Measurements from ENCODE around the gene SDC4.

SDC4 gene

GRCh38 chr20:45330476-45330875 is 17.7 kb downstream of the SDC4 start:
- H3K36me3 ChIP-seq (replicated peaks; ENCODE audit: insufficient read depth, low read length), result no peaks in the 10 kb centered on the region
- H3K27me3 ChIP-seq (replicated peaks; ENCODE audit: insufficient read depth, low read length), result no peaks in the 10 kb centered on the region
- H3K27ac ChIP-seq (ENCODE audit: low read length), result no peak overlapping the region
- H3K4me3 ChIP-seq (ENCODE audit: low read length), result no peak overlapping the region
- H3K4me1 ChIP-seq (ENCODE audit: low read length), result no peaks in the 10 kb centered on the region
- H2AFZ ChIP-seq (ENCODE audit: low read length), result no peak overlapping the region
- H3K9me3 ChIP-seq (replicated peaks; ENCODE audit: insufficient read depth, low read length), result no peaks in the 10 kb centered on the region
- TF ChIP-seq, protein P1, sequence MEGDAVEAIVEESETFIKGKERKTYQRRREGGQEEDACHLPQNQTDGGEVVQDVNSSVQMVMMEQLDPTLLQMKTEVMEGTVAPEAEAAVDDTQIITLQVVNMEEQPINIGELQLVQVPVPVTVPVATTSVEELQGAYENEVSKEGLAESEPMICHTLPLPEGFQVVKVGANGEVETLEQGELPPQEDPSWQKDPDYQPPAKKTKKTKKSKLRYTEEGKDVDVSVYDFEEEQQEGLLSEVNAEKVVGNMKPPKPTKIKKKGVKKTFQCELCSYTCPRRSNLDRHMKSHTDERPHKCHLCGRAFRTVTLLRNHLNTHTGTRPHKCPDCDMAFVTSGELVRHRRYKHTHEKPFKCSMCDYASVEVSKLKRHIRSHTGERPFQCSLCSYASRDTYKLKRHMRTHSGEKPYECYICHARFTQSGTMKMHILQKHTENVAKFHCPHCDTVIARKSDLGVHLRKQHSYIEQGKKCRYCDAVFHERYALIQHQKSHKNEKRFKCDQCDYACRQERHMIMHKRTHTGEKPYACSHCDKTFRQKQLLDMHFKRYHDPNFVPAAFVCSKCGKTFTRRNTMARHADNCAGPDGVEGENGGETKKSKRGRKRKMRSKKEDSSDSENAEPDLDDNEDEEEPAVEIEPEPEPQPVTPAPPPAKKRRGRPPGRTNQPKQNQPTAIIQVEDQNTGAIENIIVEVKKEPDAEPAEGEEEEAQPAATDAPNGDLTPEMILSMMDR (IDR thresholded peaks at IDR 0.05; ENCODE audit: low read length), result no peak
- TF ChIP-seq EZH2 (optimal IDR thresholded peaks at IDR 0.05; ENCODE audit: low read depth, low read length), result no peak
- TF ChIP-seq EZH2phosphoT487 (IDR thresholded peaks at IDR 0.05; ENCODE audit: low read length), result no peak
- no peak for DNase-seq
- H3K4me2 ChIP-seq (ENCODE audit: low read depth, low read length), result no peak overlapping the region
- H3K9ac ChIP-seq (ENCODE audit: low read length), result no peak overlapping the region
- H3K9me2 ChIP-seq (replicated peaks; ENCODE audit: insufficient read depth, low read length), result no peaks in the 10 kb centered on the region
- no peaks in the 10 kb centered on the region for H3K79me2 ChIP-seq (ENCODE audit: low read length)
- no peaks in the 10 kb centered on the region for H3F3A ChIP-seq (ENCODE audit: insufficient read depth, low read length)
- H4K20me1 ChIP-seq (ENCODE audit: insufficient read depth, low read length), result no peaks in the 10 kb centered on the region

GRCh38 chr20:45329497-45330319 is 18.5 kb downstream of the SDC4 start:
- Histone ChIP-seq H3K4me1 (ENCODE audit: low read length) (no peaks in the 10 kb centered on the region), H3K9ac (ENCODE audit: low read length) (no peak overlapping the region), H3F3A (ENCODE audit: insufficient read depth, low read length) (no peaks in the 10 kb centered on the region), H3K27ac (ENCODE audit: low read length) (no peak overlapping the region), H3K4me3 (ENCODE audit: low read length) (no peak overlapping the region), H3K27me3 (replicated peaks; ENCODE audit: insufficient read depth, low read length) (no peaks in the 10 kb centered on the region), H3K36me3 (replicated peaks; ENCODE audit: insufficient read depth, low read length) (no peaks in the 10 kb centered on the region), H3K79me2 (ENCODE audit: low read length) (no peaks in the 10 kb centered on the region), H3K9me2 (replicated peaks; ENCODE audit: insufficient read depth, low read length) (no peaks in the 10 kb centered on the region), H3K9me3 (replicated peaks; ENCODE audit: insufficient read depth, low read length) (no peaks in the 10 kb centered on the region), H2AFZ (ENCODE audit: low read length) (no peak overlapping the region), H3K4me2 (ENCODE audit: low read depth, low read length) (no peak overlapping the region), H4K20me1 (ENCODE audit: insufficient read depth, low read length) (no peaks in the 10 kb centered on the region)
- no peak for TF ChIP-seq EZH2 (optimal IDR thresholded peaks at IDR 0.05; ENCODE audit: low read depth, low read length)
- no peak for TF ChIP-seq EZH2phosphoT487 (IDR thresholded peaks at IDR 0.05; ENCODE audit: low read length)
- TF ChIP-seq, protein P1 (IDR thresholded peaks at IDR 0.05; ENCODE audit: low read length), result no peak
- DNase-seq, result no peak

DNA sequence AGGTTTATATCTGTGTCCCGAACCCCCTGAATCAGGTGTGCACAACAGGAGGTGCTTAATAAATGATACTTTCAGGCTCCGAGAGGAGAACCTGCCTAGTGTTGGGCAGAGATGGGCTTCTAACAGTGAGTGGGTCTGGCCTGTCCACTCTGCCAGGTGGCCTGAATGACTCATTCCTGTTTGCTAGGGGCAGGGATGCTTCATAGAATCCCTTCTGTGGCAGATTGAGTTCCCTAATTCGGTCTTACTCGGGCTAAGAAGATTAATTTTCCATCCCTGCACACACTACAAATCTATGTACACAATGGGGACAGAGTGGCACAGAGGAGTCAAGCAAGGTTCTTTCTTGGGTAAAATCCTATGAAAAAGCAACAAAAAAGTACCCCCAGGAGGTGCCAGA is 19.8 kb downstream of the SDC4 start:
- no peaks in the 10 kb centered on the region for H3K27me3 ChIP-seq (replicated peaks; ENCODE audit: insufficient read depth, low read length)
- no peak overlapping the region for H3K4me3 ChIP-seq (ENCODE audit: low read length)
- no peaks in the 10 kb centered on the region for H3F3A ChIP-seq (ENCODE audit: insufficient read depth, low read length)
- TF ChIP-seq, protein P1 (IDR thresholded peaks at IDR 0.05; ENCODE audit: low read length), result no peak
- TF ChIP-seq EZH2 (optimal IDR thresholded peaks at IDR 0.05; ENCODE audit: low read depth, low read length), result no peak
- TF ChIP-seq EZH2phosphoT487 (IDR thresholded peaks at IDR 0.05; ENCODE audit: low read length), result no peak
- DNase-seq, result no peak
- H3K9me2 ChIP-seq (replicated peaks; ENCODE audit: insufficient read depth, low read length), result no peaks in the 10 kb centered on the region
- no peaks in the 10 kb centered on the region for H3K4me1 ChIP-seq (ENCODE audit: low read length)
- no peak overlapping the region for H3K27ac ChIP-seq (ENCODE audit: low read length)
- no peaks in the 10 kb centered on the region for H3K36me3 ChIP-seq (replicated peaks; ENCODE audit: insufficient read depth, low read length)
- no peak overlapping the region for H3K9ac ChIP-seq (ENCODE audit: low read length)
- H4K20me1 ChIP-seq (ENCODE audit: insufficient read depth, low read length), result no peaks in the 10 kb centered on the region
- H3K9me3 ChIP-seq (replicated peaks; ENCODE audit: insufficient read depth, low read length), result no peaks in the 10 kb centered on the region
- no peak overlapping the region for H2AFZ ChIP-seq (ENCODE audit: low read length)
- no peaks in the 10 kb centered on the region for H3K79me2 ChIP-seq (ENCODE audit: low read length)
- no peak overlapping the region for H3K4me2 ChIP-seq (ENCODE audit: low read depth, low read length)
